Measurements from ENCODE around the gene HEATR5B.

The HEATR5B gene

GRCh38 chr2:37102588-37102987 is 18.4 kb upstream of the HEATR5B start:
- TF ChIP-seq CTCF (IDR thresholded peaks at IDR 0.05; ENCODE audit: low read depth, low read length) (no peak), POLR2A (IDR thresholded peaks at IDR 0.05; ENCODE audit: extremely low read depth, insufficient read length) (no peak), MYC (IDR thresholded peaks at IDR 0.05; ENCODE audit: low read depth, low read length) (no peak), MAX (IDR thresholded peaks at IDR 0.05; ENCODE audit: low read depth, low read length) (no peak)
- no peak for DNase-seq (ENCODE audit: low read depth)
- no peak overlapping the region for H3K4me3 ChIP-seq (ENCODE audit: low read depth, low read length)

- TF ChIP-seq CTCF (IDR thresholded peaks at IDR 0.05; ENCODE audit: low read depth, low read length) (no peak), POLR2A (IDR thresholded peaks at IDR 0.05; ENCODE audit: extremely low read depth, insufficient read length) (no peak), MAX (IDR thresholded peaks at IDR 0.05; ENCODE audit: low read depth, low read length) (no peak), MYC (IDR thresholded peaks at IDR 0.05; ENCODE audit: low read depth, low read length) (no peak)
- DNase-seq (ENCODE audit: low read depth), result no peak
- H3K4me3 ChIP-seq (ENCODE audit: low read depth, low read length), result no peak overlapping the region
Observed at GRCh38 chr2:37100054-37100453, 15.9 kb upstream of the HEATR5B start.

- TF ChIP-seq MYC (IDR thresholded peaks at IDR 0.05; ENCODE audit: low read depth, low read length) (no peak), MAX (IDR thresholded peaks at IDR 0.05; ENCODE audit: low read depth, low read length) (no peak), POLR2A (IDR thresholded peaks at IDR 0.05; ENCODE audit: extremely low read depth, insufficient read length) (no peak), CTCF (IDR thresholded peaks at IDR 0.05; ENCODE audit: low read depth, low read length) (no peak)
- DNase-seq (ENCODE audit: low read depth), result no peak
- no peak overlapping the region for H3K4me3 ChIP-seq (ENCODE audit: low read depth, low read length)
Observed at GRCh38 chr2:37098416-37099118, 14.4 kb upstream of the HEATR5B start.

GRCh38 chr2:37096568-37096967 is 12.4 kb upstream of the HEATR5B start:
- no peak overlapping the region for H3K4me3 ChIP-seq (ENCODE audit: low read depth, low read length)
- no peak for DNase-seq (ENCODE audit: low read depth)
- TF ChIP-seq POLR2A (IDR thresholded peaks at IDR 0.05; ENCODE audit: extremely low read depth, insufficient read length), result no peak
- TF ChIP-seq CTCF (IDR thresholded peaks at IDR 0.05; ENCODE audit: low read depth, low read length), result no peak
- no peak for TF ChIP-seq MAX (IDR thresholded peaks at IDR 0.05; ENCODE audit: low read depth, low read length)
- TF ChIP-seq MYC (IDR thresholded peaks at IDR 0.05; ENCODE audit: low read depth, low read length), result no peak

GRCh38 chr2:37091873-37092272 is 7.7 kb upstream of the HEATR5B start:
- no peak for DNase-seq (ENCODE audit: low read depth)
- no peak for TF ChIP-seq POLR2A (IDR thresholded peaks at IDR 0.05; ENCODE audit: extremely low read depth, insufficient read length)
- no peak for TF ChIP-seq MYC (IDR thresholded peaks at IDR 0.05; ENCODE audit: low read depth, low read length)
- TF ChIP-seq MAX (IDR thresholded peaks at IDR 0.05; ENCODE audit: low read depth, low read length), result no peak
- TF ChIP-seq CTCF (IDR thresholded peaks at IDR 0.05; ENCODE audit: low read depth, low read length), result no peak
- H3K4me3 ChIP-seq (ENCODE audit: low read depth, low read length), result no peak overlapping the region
